K562 (cell line): ENCODE results near the gene HDLBP. TPM values are rescaled to one million over a fixed set of nuclear protein-coding genes. Genes with fewer than 3 reads are reported as not detected.

Source experiments
- BHLHE40 ChIP-seq: IDR thresholded peaks from 2 replicates; pipeline ENCODE4 v1.6.1; 2011; ENCODE audit warnings: low read length, improper control_type of control experiment
- GABPA ChIP-seq: fragments of 200-800 bp; sonication (Bioruptor generic); conservative IDR thresholded peaks from 2 replicates; pipeline ENCODE4 v1.6.1; 2016; ENCODE audit warnings: low read depth, missing genetic modification characterization, missing compliant biosample characterization
- GTF2A2 ChIP-seq: IDR thresholded peaks from 2 replicates; pipeline ENCODE4 v1.6.1; 2016; ENCODE audit warnings: mild to moderate bottlenecking, missing genetic modification characterization, missing compliant biosample characterization
- LARP7 ChIP-seq: fragments of 450-650 bp; IDR thresholded peaks from 2 replicates; pipeline ENCODE4 v1.6.1; 2016
- NR2C2 ChIP-seq, 2 experiments: fragments of 200-800 bp in 1 of 2; sonication (Bioruptor generic) in 1 of 2; sonication (generic) in 1 of 2; formaldehyde crosslinking in 1 of 2; IDR thresholded peaks; 2 replicates each; pipeline versions ENCODE4 v1.6.1 to v1.8.0; 2016 to 2022; ENCODE audit warnings: mild to moderate bottlenecking in 1 of 2, missing compliant biosample characterization in 1 of 2, missing genetic modification characterization in 1 of 2, missing genetic modification reagents in 1 of 2
- PURB ChIP-seq: sonication (generic); formaldehyde crosslinking; IDR thresholded peaks from 2 replicates; pipeline ENCODE4 v1.9.0; 2021; ENCODE audit warnings: low read depth, mild to moderate bottlenecking, missing genetic modification reagents
- RBBP5 ChIP-seq: fragments of 200-600 bp; sonication (generic); IDR thresholded peaks from 2 replicates; pipeline ENCODE4 v1.6.1; 2012; ENCODE audit warnings: borderline replicate concordance, mild to moderate bottlenecking, low read length, control low read depth, inconsistent platforms; ENCODE audit not compliant: insufficient read depth, poor library complexity, severe bottlenecking
- SMARCC2 ChIP-seq: fragments of 450-650 bp; IDR thresholded peaks from 2 replicates; pipeline ENCODE4 v1.6.1; 2017; ENCODE audit warnings: antibody characterized with exemption, moderate library complexity, mild to moderate bottlenecking, low read depth
- TGIF2 ChIP-seq: sonication (generic); formaldehyde crosslinking; IDR thresholded peaks from 2 replicates; pipeline ENCODE4 v1.8.1; 2022; ENCODE audit warnings: mild to moderate bottlenecking, missing genetic modification reagents, moderate library complexity
- THRAP3 ChIP-seq: fragments of 450-650 bp; IDR thresholded peaks from 2 replicates; pipeline ENCODE4 v1.6.1; 2016; ENCODE audit warnings: mild to moderate bottlenecking, inconsistent platforms, borderline replicate concordance
- ZEB2 ChIP-seq: fragments of 450-650 bp; IDR thresholded peaks from 2 replicates; pipeline ENCODE4 v1.6.1; 2016
- ZNF140 ChIP-seq: fragments of 250-450 bp; sonication (Bioruptor Pico); IDR thresholded peaks from 2 replicates; pipeline ENCODE4 v1.8.0; 2021; ENCODE audit warnings: moderate library complexity, mild to moderate bottlenecking, inconsistent platforms
- ZNF197 ChIP-seq: fragments of 200-800 bp; sonication (Bioruptor generic); IDR thresholded peaks from 2 replicates; pipeline ENCODE4 v1.6.1; 2016; ENCODE audit warnings: low read depth, missing genetic modification characterization, missing compliant biosample characterization
- ZNF79 ChIP-seq: fragments of 250-450 bp; sonication (Bioruptor Pico); IDR thresholded peaks from 2 replicates; pipeline ENCODE4 v1.4.0; 2020; ENCODE audit warnings: low read depth, mild to moderate bottlenecking, moderate library complexity
- polyA plus RNA-seq, 8 experiments: library from polyadenylated mRNA; depleted of rRNA in 4 of 8; stranded (reverse) in 5 of 8; unstranded in 3 of 8; fragments of >200 nt; fragmentation: Nextera tagmentation in 2 of 8; fragmentation: Illumina TruSeq in 1 of 8; extraction: Ambion mirVana in 2 of 8; extraction: Trizol in 1 of 8; gene quantifications; 2 replicates each; pipeline versions ENCODE4 v1.2.1 to v1.2.3, GENCODE V29; 2011 to 2014; ENCODE audit warnings: inconsistent platforms in 1 of 8, missing spikeins in 1 of 8
- total RNA-seq, 7 experiments: library from RNA; depleted of rRNA in 6 of 7; stranded (reverse); fragments of >200 nt in 6 of 7; fragmentation: Illumina TruSeq in 2 of 7; extraction: Trizol in 2 of 7; gene quantifications; 2 replicates each; pipeline versions ENCODE4 v1.2.1 to v1.2.3, GENCODE V29; 2011 to 2021; ENCODE audit warnings: low replicate concordance in 1 of 7
- TF ChIP-seq, protein P1 (sequence below): fragments of 250-450 bp; sonication (Bioruptor Pico); IDR thresholded peaks from 2 replicates; pipeline ENCODE4 v1.4.0; 2020
- TF ChIP-seq, protein P2 (sequence below), 2 experiments: fragments of 450-650 bp in 1 of 2; sonication (generic) in 1 of 2; formaldehyde crosslinking in 1 of 2; IDR thresholded peaks in 1 of 2; conservative IDR thresholded peaks in 1 of 2; 2 replicates each; pipeline versions ENCODE4 v1.6.1 to v1.8.1; 2016 to 2023; ENCODE audit warnings: mild to moderate bottlenecking in 2 of 2, moderate library complexity in 2 of 2, inconsistent platforms in 1 of 2, missing genetic modification reagents in 1 of 2
- TF ChIP-seq, protein P3 (sequence below): sonication (generic); formaldehyde crosslinking; IDR thresholded peaks from 2 replicates; pipeline ENCODE4 v1.8.0; 2023; ENCODE audit warnings: mild to moderate bottlenecking, missing genetic modification reagents
- TF ChIP-seq, protein P4 (sequence below): fragments of 250-450 bp; sonication (Bioruptor Pico); IDR thresholded peaks from 2 replicates; pipeline ENCODE4 v1.9.0; 2021; ENCODE audit warnings: mild to moderate bottlenecking, inconsistent platforms

Gene HDLBP
- total and polyA plus RNA-seq, 9 of the 15 experiments (the other 6 are each of a cell fraction or from before 2014, with no cell fraction given): 24.4 to 378 (median 146) TPM

DNA sequence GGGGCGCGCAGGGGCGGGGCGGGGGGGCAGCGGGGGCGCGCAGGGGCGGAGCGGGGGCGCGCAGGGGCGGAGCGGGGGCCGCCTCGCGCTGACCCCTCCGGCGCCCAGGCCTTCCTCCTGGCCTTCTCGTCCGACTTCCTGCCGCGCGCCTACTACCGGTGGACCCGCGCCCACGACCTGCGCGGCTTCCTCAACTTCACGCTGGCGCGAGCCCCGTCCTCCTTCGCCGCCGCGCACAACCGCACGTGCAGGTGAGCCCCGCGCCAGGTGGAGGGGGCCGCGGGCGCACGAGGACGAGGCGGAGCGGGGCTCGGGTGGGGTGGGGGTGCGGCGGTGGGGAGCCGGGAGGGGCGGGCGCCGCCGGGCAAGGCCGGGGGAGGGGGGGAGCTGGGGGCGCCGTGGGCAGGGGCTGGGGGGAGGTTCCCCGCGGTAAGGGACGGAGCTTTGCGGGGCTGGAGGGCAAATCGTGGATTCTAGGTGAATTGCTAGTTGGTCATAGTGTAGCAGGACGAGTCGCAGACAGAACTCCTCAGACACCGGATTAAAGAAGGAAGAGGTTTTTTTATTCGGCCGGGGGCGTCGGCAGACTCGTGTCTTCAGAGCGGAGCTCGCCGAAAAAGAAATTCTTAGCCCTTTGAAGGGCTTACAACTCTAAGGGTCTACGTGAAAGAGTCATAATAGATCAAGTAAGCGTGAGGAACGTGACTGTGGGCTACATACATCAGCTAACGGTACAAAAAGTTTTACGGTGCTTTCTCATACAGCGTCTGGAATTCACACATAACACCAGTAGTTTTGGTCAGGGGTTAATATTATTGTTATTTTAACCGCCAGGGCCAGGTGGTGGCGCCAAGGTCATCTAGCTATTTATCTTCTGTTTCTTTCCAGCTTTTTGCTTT, 97.1 kb downstream of the HDLBP start (continued):
- TF ChIP-seq, protein P1, sequence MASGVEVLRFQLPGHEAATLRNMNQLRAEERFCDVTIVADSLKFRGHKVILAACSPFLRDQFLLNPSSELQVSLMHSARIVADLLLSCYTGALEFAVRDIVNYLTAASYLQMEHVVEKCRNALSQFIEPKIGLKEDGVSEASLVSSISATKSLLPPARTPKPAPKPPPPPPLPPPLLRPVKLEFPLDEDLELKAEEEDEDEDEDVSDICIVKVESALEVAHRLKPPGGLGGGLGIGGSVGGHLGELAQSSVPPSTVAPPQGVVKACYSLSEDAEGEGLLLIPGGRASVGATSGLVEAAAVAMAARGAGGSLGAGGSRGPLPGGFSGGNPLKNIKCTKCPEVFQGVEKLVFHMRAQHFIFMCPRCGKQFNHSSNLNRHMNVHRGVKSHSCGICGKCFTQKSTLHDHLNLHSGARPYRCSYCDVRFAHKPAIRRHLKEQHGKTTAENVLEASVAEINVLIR (CRISPR knock-in tag): no peak
- TF ChIP-seq ZEB2 (no peak), LARP7 (no peak), PURB (no peak), BHLHE40 (peak; percentile 60; the same call in 1 of the 2 replicates), RBBP5 (no peak), GTF2A2 (no peak), ZNF140 (no peak), ZNF79 (CRISPR knock-in tag) (no peak), GABPA (tag) (peak; percentile 62), SMARCC2 (no peak), ZNF197 (CRISPR knock-in tag) (peak; percentile 74), TGIF2 (CRISPR knock-in tag) (no peak), NR2C2 (CRISPR knock-in tag; IDR thresholded peaks at IDR 0.05) (no peak), NR2C2 (tag; IDR thresholded peaks at IDR 0.05) (peak; percentile 46), THRAP3 (no peak)
- TF ChIP-seq, protein P2, sequence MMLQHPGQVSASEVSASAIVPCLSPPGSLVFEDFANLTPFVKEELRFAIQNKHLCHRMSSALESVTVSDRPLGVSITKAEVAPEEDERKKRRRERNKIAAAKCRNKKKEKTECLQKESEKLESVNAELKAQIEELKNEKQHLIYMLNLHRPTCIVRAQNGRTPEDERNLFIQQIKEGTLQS (IDR thresholded peaks at IDR 0.05): no peak
- TF ChIP-seq, protein P2 (CRISPR knock-in tag; conservative IDR thresholded peaks at IDR 0.05): no peak
- TF ChIP-seq, protein P3, sequence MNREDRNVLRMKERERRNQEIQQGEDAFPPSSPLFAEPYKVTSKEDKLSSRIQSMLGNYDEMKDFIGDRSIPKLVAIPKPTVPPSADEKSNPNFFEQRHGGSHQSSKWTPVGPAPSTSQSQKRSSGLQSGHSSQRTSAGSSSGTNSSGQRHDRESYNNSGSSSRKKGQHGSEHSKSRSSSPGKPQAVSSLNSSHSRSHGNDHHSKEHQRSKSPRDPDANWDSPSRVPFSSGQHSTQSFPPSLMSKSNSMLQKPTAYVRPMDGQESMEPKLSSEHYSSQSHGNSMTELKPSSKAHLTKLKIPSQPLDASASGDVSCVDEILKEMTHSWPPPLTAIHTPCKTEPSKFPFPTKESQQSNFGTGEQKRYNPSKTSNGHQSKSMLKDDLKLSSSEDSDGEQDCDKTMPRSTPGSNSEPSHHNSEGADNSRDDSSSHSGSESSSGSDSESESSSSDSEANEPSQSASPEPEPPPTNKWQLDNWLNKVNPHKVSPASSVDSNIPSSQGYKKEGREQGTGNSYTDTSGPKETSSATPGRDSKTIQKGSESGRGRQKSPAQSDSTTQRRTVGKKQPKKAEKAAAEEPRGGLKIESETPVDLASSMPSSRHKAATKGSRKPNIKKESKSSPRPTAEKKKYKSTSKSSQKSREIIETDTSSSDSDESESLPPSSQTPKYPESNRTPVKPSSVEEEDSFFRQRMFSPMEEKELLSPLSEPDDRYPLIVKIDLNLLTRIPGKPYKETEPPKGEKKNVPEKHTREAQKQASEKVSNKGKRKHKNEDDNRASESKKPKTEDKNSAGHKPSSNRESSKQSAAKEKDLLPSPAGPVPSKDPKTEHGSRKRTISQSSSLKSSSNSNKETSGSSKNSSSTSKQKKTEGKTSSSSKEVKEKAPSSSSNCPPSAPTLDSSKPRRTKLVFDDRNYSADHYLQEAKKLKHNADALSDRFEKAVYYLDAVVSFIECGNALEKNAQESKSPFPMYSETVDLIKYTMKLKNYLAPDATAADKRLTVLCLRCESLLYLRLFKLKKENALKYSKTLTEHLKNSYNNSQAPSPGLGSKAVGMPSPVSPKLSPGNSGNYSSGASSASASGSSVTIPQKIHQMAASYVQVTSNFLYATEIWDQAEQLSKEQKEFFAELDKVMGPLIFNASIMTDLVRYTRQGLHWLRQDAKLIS (CRISPR knock-in tag): no peak
- TF ChIP-seq, protein P4, sequence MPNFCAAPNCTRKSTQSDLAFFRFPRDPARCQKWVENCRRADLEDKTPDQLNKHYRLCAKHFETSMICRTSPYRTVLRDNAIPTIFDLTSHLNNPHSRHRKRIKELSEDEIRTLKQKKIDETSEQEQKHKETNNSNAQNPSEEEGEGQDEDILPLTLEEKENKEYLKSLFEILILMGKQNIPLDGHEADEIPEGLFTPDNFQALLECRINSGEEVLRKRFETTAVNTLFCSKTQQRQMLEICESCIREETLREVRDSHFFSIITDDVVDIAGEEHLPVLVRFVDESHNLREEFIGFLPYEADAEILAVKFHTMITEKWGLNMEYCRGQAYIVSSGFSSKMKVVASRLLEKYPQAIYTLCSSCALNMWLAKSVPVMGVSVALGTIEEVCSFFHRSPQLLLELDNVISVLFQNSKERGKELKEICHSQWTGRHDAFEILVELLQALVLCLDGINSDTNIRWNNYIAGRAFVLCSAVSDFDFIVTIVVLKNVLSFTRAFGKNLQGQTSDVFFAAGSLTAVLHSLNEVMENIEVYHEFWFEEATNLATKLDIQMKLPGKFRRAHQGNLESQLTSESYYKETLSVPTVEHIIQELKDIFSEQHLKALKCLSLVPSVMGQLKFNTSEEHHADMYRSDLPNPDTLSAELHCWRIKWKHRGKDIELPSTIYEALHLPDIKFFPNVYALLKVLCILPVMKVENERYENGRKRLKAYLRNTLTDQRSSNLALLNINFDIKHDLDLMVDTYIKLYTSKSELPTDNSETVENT: no peak
